KOPT-K1 (cell line): ENCODE data around the gene SELENOO.

Source experiments
- H3K27ac ChIP-seq: fragments of 200-600 bp; sonication (generic); 2 replicates; pipeline ENCODE4 v1.5.1; 2016; ENCODE audit warnings: antibody characterized with exemption, mild to moderate bottlenecking, low read depth, low read length; ENCODE audit not compliant: poor library complexity, severe bottlenecking
- H3K36me3 ChIP-seq: fragments of 200-600 bp; sonication (generic); 2 replicates; pipeline ENCODE4 v1.5.1; 2017; ENCODE audit warnings: antibody characterized with exemption, mild to moderate bottlenecking, low read length, moderate library complexity; ENCODE audit not compliant: insufficient read depth
- H3K9me3 ChIP-seq: fragments of 200-600 bp; sonication (generic); 2 replicates; pipeline ENCODE4 v1.5.1; 2017; ENCODE audit warnings: antibody characterized with exemption, low read length, mild to moderate bottlenecking; ENCODE audit not compliant: insufficient read depth, poor library complexity, severe bottlenecking

SELENOO gene

DNA sequence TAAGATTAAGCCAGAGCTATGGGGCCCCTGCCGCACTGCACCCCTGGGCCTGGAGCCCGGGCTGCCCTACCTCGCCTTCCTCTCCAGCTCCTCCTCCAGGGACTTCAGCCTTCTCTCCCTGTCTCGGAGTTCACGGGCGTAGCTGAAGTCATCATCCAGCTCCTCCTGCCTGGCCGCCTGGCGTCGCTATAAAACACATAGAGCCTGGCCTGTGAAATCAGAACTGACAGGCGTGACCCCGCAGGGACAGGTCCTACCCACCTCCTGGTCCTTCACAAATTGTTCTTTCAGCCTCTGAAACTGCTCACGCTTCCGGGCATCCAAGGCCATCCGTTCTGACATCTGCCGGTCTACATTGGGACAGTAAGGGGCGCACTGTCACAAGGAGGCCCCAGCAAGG lies 23.3 kb downstream of the SELENOO start:
- peaks cover 89% of the 10 kb centered on the region for H3K36me3 ChIP-seq

DNA sequence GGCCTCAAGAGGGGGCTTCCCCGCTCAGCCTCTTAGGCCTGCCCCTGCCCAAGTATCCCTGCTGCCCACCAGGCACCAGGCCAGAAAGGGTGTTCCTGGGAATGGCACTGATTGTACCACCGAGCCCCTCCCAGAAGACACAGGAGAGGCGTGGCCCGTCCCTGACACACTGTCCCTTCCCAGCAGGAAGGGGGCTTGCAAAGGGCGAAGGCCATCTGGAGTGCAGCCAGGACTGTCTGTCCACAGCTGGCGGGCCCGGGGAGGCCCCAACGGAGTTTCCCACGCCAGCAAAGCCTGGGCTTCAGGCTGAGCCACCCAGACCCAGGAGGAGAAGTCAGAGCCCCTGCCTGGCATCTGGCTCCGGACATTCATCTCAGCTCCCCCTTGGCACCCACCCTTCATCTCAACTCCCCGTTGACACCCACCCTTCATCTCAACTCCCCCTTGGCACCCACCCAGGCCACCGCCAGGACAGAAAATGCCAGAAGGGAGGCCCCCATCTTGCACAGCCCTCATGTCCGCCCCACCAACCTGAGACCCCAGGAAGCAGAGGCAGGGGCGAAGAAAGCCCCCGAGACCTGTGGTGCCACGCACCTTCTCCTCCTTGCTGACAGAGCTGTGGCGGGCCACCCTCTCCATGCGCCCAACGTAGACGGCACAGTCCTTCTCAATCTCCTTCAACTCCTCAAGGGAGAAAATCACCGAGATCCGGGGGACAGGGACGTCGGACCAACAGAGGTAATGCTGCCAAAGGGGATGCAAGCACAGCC lies 24.6 kb downstream of the SELENOO start:
- H3K36me3 ChIP-seq: peaks cover 85% of the 10 kb centered on the region
- no peaks in the 10 kb centered on the region for H3K9me3 ChIP-seq
- H3K27ac ChIP-seq: no peak overlapping the region

More for the DNA sequence above, 23.3 kb downstream of the SELENOO start:
- Histone ChIP-seq H3K27ac (no peak overlapping the region), H3K9me3 (no peaks in the 10 kb centered on the region)

DNA sequence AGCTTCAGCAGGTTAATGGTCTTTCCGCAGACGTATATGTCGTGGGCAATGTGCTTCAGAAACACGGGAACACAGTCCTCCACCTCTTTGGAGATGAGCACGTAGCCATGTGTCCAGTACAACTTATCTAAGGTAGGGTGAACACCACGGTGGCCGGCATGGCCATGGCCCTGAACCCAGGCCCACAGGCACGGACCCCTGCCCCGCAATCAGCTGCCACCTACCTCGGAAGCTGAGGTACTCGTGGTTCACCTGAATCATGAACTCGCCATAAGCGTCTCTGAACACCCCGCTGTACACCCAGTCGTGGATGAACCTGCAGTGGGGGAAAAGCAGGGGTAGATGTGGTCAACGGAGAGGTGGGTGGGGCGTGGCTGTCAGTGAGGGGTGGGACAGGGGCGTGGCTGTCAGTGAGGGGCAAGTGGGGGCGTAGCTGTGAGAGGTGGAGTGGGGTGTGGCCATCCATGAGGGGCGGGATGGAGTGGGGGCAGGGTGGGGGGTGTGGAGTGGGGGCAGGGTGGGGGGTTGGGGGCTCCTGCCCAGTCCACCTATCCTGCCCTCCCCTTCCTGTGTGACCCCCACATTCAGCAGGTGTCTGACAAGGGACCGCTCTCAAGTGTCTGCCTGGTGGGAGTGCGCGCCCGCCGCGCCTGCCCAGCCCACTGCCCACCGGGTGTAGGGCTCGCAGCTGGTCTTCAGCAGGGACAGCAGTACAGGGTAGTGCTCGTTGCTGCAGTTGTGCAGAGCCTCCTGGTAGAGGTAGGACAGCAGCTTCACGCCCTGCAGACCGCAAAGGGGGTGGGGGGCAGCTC lies 25.5 kb downstream of the SELENOO start:
- Histone ChIP-seq H3K27ac (no peak overlapping the region), H3K9me3 (no peaks in the 10 kb centered on the region), H3K36me3 (peaks cover 77% of the 10 kb centered on the region)

DNA sequence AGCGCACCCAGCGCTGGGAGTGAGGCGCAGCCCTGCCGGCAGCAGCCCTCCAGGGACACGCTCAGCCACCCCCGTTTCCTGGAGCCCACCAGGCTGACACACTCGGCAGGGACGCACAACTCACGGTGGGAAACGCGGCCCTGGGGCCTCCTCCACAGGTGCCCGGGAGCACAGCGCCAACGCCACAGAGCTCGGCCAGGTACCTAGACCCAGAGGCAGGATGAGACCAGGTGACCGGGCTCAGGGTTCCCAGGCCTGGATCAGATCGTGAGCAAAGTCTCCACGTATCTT lies 26.0 kb downstream of the SELENOO start:
- H3K36me3 ChIP-seq: peaks cover 71% of the 10 kb centered on the region
- no peaks in the 10 kb centered on the region for H3K9me3 ChIP-seq
- H3K27ac ChIP-seq: no peak overlapping the region

DNA sequence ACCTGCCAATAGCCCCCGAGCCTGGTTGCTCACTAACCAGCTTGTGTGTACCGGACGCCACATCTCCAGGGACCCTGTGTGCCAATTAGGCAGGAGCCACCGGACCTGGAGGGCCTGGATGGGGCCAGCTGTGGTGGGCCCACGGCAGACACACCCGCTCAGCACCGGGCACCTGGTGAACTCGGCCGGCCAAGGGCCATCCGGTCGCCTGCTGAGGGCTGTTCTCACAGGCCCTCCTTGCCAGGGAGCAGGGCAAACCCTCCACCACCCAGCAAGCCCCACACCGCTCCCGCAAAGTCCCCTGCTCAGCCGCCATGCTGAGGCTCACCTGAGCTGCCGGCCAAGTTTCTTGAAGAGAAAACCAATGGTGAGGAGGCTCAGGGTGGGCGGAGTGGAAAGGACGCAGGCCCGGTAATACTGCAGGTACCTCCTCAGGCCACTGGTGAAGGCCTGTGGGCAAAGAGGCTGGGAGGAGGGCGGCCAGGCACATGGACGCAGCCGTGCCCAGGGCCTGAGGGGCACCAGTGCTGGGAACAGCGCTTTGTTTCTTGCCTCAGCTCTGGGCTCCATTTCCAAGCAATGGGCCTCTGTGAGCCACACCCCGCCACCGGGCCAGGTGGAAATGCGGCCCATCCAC lies 26.9 kb downstream of the SELENOO start:
- no peaks in the 10 kb centered on the region for H3K9me3 ChIP-seq
- H3K27ac ChIP-seq: no peak overlapping the region
- H3K36me3 ChIP-seq: peaks cover 67% of the 10 kb centered on the region

DNA sequence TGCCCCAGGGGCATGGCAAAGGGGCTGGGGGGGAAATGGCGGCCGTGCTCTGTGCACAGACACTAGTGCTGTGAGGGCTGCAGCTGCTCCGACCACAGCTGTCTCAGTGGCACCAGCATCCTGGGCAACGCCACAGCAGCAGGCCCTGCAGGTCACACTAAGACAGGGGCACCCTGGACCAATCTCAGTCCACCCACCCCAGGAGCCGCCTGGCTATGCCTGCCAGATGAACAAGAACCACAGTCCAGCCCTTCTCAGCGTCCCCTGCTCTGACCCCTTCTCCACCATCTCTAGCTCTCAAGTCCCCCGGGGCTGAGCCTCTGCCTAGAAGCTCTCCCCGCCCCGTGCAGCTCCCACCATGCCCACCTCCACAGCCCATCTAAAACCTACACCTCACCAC lies 27.6 kb downstream of the SELENOO start:
- no peak overlapping the region for H3K27ac ChIP-seq
- H3K36me3 ChIP-seq: peaks cover 65% of the 10 kb centered on the region
- H3K9me3 ChIP-seq: no peaks in the 10 kb centered on the region

DNA sequence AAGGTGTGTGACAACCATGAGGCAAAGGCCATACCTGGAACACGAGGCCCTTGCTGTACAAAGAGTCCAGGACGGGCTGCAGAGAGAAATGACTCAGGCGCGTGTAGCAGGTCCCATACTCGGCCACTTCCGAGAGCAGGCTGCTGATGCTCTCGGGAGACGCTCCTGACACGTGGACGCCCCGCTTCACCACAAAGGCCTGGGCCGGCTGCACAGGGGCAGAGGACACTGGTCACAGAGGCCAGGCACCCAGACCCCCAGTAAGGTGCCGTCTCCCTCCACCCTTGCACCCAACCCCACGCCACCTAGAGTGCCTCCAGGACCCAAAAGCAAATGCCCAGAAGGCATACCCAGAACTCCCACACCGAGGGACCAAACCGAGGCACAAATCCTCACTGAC lies 28.6 kb downstream of the SELENOO start:
- peaks cover 56% of the 10 kb centered on the region for H3K36me3 ChIP-seq
- H3K27ac ChIP-seq: no peak overlapping the region
- no peaks in the 10 kb centered on the region for H3K9me3 ChIP-seq

DNA sequence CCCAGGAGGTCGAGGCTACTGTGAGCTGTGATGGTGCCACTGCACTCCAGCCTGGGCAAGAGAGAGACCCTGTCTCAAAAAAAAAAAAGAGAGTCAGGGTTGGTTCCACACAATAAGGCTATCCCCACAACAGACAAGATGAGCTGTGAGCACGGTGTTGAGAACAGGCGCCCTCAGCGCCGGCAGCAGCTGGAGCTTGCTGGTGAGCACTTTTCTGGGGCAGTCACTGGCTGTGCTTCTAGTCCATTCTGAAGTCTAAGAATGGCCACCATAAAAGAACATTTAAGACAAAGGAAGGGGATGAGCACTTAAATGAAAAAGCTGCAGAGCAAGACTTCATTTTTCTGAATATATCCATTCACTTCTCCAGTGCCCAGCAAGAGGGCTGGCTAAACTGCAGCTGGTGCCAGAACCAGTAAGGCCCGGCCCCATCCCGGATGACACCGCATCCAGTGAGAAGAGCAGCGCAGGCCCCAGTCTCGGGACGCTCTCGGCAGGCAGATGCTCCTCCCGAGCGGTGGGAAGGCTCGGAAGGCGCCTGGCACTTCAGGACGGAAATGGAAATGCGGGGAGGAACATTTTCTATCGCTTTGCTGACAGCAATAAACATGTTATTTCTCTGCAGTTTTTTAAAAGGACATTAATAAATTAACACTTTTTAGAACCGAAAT lies 31.8 kb downstream of the SELENOO start:
- peaks cover 42% of the 10 kb centered on the region; the same call in 1 of the 2 replicates for H3K36me3 ChIP-seq
- H3K27ac ChIP-seq: no peak overlapping the region
- H3K9me3 ChIP-seq: no peaks in the 10 kb centered on the region

DNA sequence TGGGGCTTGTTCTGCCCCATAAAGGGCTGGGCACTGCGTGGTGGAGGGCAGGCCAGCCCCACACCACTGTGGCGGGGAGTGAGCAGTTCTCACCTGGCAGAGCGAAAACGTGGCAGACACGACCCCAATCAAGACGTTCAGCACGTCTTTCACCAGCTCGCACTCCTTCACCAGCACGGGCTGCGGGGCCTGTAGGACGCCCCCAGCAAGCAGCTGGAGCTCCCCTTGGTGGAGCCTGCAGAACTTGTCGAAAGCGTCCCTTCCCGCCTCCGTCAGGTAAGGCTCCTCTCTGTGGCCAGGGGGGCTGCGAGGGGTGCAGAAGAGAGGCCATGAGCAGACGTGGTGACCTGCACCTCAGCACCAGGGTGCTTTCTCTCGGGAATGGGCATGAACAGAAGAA lies 32.4 kb downstream of the SELENOO start:
- Histone ChIP-seq H3K36me3 (peaks cover 42% of the 10 kb centered on the region; the same call in 1 of the 2 replicates), H3K9me3 (no peaks in the 10 kb centered on the region), H3K27ac (no peak overlapping the region)

DNA sequence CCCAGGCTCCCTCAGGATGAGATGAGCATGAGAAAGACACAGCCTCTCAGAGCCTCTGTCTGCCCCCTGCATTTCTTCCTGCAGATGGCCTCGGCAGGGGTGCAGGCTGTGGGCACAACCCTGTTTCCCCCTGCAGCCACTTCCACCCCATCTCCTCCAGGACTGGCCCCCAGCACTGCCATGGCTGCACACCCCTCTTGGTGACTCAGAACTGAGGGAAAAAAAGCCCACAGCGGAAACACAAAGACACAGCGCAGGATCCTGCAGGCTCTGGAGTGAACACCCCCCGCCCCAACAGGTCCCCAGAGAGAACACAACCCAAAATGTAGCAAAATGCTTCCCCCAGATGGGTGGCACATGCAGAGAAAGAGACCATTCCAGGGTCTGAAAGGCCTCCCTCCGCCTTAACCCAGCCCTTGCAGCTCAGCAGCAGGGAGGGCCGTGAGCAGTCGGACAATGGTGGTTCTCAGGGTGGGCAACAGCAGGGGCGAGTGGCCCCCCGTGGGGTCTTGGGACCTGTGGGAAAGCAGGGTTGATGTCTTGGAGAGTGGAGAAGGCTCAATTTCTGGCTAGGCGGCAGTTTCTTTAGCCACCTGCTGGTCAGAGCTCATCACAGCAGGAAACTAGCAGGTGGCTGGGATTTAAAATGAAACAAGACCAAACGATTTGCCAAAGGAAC lies 36.1 kb downstream of the SELENOO start:
- H3K9me3 ChIP-seq: no peaks in the 10 kb centered on the region
- no peak overlapping the region for H3K27ac ChIP-seq
- H3K36me3 ChIP-seq: peaks cover 46% of the 10 kb centered on the region

DNA sequence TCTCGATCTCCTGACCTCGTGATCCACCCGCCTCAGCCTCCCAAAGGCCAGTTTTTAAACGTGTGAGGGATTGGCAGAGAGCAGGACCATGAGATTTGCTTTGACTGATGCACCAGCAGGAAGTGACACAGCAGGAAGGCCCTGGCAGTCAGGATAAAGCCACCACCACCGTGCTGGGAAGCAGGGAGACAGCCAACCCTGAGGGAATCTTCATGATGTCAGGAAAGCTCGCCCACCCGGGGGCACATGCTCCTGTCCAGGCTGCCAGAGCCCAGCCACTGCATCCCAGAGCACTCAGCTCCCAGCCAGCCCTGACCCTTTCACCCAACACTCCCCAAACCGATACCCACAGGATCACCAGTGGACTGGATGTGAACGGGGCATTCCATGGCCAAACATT lies 37.9 kb downstream of the SELENOO start:
- no peak overlapping the region for H3K27ac ChIP-seq

DNA sequence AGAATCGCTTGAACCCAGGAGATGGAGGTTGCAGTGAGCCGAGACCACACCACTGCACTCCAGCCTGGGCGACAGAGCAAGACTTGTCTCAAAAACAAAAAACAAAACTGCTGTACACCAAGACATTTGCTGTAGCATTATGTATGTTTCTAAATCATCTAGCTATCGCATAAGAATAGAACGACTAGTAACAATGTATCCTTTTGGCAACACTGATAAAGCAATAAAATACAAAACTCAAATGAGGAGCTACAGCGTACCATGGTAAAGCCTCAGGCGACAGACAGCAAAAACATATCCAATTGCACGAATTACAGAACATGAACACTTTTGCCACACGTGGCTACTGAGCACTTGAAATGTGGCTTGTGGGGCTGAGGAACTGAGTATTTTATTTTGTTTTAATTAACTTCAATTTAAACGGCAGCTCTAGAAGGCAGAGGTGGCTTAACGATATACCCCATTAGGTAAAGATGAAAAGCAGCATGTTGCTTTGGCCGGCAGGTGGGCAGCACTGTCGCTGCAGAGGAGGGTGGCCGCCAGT lies 41.7 kb downstream of the SELENOO start:
- Histone ChIP-seq H3K36me3 (peaks cover 40% of the 10 kb centered on the region), H3K9me3 (no peaks in the 10 kb centered on the region), H3K27ac (no peak overlapping the region)

More for the DNA sequence above, 37.9 kb downstream of the SELENOO start:
- peaks cover 37% of the 10 kb centered on the region for H3K36me3 ChIP-seq
- H3K9me3 ChIP-seq: no peaks in the 10 kb centered on the region

DNA sequence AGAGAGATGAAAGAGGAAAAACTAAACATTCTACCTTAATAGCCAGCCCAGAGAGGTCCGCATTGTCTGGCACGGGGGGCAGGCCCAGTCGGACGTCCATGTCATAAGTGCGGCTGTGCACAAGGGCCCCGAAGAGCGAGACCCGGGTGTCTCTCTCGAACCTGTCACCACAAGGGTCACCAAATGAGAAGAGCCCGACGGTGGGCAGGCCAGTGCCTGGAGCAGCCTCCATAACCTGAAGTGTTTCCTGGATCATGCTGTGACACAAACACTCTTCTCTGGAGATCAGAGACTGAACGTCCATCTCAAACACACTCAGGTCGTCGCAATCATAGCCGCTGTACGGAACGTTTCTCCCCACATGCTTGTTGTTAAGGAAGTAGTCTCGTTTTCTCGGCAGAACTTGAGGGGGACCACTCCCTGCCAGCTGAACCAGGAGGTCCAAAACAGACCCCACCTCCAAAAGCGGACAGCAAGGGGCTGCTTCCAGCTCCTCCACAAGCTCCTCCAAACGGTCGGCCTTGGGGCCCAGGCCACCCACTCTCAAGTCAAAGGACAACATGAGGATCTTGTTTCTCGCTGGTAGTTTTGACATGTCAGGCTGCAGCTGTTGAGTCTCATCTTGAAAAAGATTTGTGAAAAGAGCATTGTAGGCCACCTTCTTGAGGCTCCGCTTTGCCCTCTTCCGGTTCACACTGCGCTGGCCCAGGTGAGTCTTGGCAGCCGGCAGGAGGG lies 43.0 kb downstream of the SELENOO start:
- H3K9me3 ChIP-seq: no peaks in the 10 kb centered on the region
- peaks cover 44% of the 10 kb centered on the region for H3K36me3 ChIP-seq
- peak overlapping the region; percentile 82 for H3K27ac ChIP-seq
